ENCODE measurements around the gene GATA6. TPM values are rescaled to one million over a fixed set of nuclear protein-coding genes. Genes with fewer than 3 reads are reported as not detected.

GATA6 gene
- not detected in 2 replicates for polyA plus RNA-seq

GRCh38 chr18:22169011-22169888 is at the start of gene GATA6:
TSS of gene GATA6 (plus strand) at chr18:22169589. CDS start at chr18:22171145, 1,556 bp downstream.

Other genes with a start within 250 kb of the GATA6 start
- gene CTAGE1, start 248.3 kb downstream of the GATA6 start, polyA plus RNA-seq: not detected in 2 replicates